AG09319 (cell line): Measurements from ENCODE around the gene DDX55.

Experiments
- DNase-seq: peaks from one replicate; pipeline ENCODE4 v3.0.0-alpha.2; 2010; ENCODE audit warnings: low read depth; ENCODE audit errors: extremely low read depth
- CTCF ChIP-seq: IDR thresholded peaks from 2 replicates; pipeline ENCODE4 v1.5.1; 2011; ENCODE audit warnings: low read depth, mild to moderate bottlenecking, inconsistent platforms, low read length, moderate library complexity

Gene DDX55

GRCh38 chr12:123645380-123645779 lies 43.5 kb downstream of the DDX55 start:
- DNase-seq = no peak
- TF ChIP-seq CTCF = no peak

- no peak for DNase-seq
- TF ChIP-seq CTCF = no peak
Measured at GRCh38 chr12:123645878-123646277, 44.0 kb downstream of the DDX55 start.

GRCh38 chr12:123648401-123648800 lies 46.5 kb downstream of the DDX55 start:
- no peak for DNase-seq
- TF ChIP-seq CTCF = no peak

GRCh38 chr12:123654129-123654701 lies 52.3 kb downstream of the DDX55 start:
- DNase-seq = no peak
- no peak for TF ChIP-seq CTCF

GRCh38 chr12:123655420-123655819 lies 53.5 kb downstream of the DDX55 start:
- no peak for DNase-seq
- no peak for TF ChIP-seq CTCF

- no peak for TF ChIP-seq CTCF
- no peak for DNase-seq
Measured at GRCh38 chr12:123656392-123656791, 54.5 kb downstream of the DDX55 start.

- no peak for TF ChIP-seq CTCF
- no peak for DNase-seq
Measured at GRCh38 chr12:123657211-123657610, 55.3 kb downstream of the DDX55 start.
